Right ventricle myocardium inferior (tissue), 1 donor: ENCODE measurements around the gene PTPRK. TPM values are rescaled to one million over a fixed set of nuclear protein-coding genes. Genes with fewer than 3 reads are reported as not detected.

Source experiments
- ATAC-seq: fragments of 200-7000 bp; cut with Tn5 transposase; one replicate; pipeline ENCODE4 v1.9.1; 2020; ENCODE audit warnings: mild to moderate bottlenecking, moderate library complexity
- DNase-seq: peaks from one replicate; pipeline ENCODE4 v3.0.0; 2021; ENCODE audit errors: missing footprints
- intact Hi-C: fragments of 100-400 bp; cut with DNase I; formaldehyde crosslinking; loops from one replicate; pipeline ENCODE4 v1.11.0; 2022
- total RNA-seq: library from RNA; stranded (reverse); fragmentation: NEBNext Ultra II Directional; extraction: Animal tissue kit (Norgen Biotek cat#: 25700); gene quantifications from one replicate; pipeline ENCODE4 v1.2.1, GENCODE V29; 2021
- donor health status: DM: no; HTN: yes; CAD: no; lungs with severe emphysema.

Gene PTPRK
- total RNA-seq, 1 donor from 2014 or later, result 30.1 TPM

DNA sequence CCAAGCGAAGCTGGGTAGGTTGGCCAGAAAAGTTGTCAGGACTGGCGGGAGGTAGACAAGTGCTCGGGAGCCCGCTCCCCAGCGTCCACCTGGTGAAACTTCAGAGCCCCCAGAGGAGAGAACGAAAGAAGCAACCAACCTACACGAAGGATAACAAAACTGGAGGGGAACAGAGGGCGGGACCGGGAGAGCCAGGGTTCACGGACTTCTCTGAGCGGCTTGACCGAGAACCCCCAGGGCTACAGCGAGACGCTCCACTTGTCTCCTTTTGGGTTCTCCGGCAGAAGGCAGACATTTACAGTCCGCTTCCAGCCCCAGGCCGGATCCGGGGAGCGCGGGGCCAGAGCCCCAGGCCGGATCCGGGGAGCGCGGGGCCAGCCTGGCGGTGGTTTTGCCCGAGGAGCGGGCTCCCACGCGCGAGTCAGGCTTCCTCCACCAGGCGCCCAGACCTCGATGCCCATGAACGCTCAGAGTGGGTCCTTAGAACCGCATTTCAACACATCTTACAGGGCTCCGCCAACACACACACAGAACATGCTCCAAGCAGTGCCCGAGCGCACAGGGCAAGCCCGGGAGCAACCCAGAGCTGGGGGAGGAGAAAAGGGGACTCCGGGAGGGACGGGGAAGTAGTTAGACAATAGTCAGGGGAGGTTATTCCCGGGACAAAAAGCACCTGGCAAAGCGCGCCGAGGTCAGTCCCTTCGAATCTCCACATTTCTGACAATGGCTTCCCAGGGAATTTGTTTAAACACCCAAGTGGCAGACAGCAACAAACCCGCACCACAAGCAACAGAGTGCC lies 1.1 kb downstream of the PTPRK start:
- intact Hi-C loops, result loop anchor here (2.0 to 5.0 kb wide), 3 partner anchors 97 to 453 kb away; no protein-coding TSS in a partner anchor

DNA sequence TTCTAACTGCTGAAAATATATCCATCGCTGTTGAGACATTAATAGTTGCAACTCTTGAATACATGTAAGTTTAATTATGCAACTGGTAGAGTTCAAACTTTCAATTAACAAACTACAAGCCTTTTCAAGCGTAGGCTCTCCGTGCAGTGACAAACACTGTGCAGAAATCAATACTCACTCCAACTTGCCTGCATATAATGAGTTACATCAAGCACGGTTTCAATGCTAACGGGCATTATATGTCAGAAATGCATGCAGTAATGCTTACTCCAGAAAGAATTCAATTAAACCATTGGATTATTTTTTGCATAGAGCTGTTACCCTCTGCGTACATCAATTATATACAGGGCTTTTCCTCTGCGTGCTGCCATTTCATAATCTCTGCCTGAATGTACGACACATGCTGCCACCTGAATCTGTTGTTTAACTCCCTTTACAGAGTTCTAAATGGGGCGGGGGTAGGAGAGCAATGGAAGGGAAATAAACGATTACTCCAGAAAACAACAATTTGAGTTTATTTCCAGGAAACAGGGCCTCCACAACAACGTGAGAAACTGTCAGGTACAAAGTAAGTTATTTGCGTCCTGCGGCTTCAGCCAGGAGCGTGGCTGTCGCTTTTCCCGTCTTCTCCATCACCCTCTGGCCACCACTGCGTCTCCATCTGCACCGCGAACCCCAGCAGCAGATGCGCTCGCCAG lies 1.8 kb downstream of the PTPRK start:
- DNase-seq, result peak; percentile 65
- ATAC-seq, result no peak
- intact Hi-C loops, result loop anchor here (2.0 to 5.0 kb wide), 3 partner anchors 96 to 452 kb away; no protein-coding TSS in a partner anchor

More for the DNA sequence above, 1.1 kb downstream of the PTPRK start:
- DNase-seq (peak; percentile 64), ATAC-seq (peak; percentile 53)

DNA sequence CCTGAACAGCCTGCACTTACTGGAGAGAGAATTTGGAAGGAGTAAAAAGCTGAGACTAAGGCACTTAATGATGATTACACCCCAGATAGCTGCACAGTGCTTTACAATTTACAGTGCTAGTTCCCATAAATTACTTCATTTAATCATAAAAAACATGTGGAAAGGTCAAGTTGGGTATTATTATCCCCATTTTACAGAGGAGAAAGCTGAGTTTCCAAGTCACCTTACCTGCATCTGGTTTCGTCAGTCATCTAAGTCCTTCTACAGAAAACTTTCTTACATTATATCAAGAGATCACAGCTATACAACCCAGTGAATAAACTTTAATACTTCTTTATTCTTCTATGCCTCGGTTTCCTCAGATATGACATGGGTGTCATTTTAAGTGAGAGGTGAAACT lies 3.3 kb downstream of the PTPRK start:
- intact Hi-C loops, result loop anchor here (5.0 kb wide), 2 partner anchors 95 to 405 kb away; no protein-coding TSS in a partner anchor

DNA sequence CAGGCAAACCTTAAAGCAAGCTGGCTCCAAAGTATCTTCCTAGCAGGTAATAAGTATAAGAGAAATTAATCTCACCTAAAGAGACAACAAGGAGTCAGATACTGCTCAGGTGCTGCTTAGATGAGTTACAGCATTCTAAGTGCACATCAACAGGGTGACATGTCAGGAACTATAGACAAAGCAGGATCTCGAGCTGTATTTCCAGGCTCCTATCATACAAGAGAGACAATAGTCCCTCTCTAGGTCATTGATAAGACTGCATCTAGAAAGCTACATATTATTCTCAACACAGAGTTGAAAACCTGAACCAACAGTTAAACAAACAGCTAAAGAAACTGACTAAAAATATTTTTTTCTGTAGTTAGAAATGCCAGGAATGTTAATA lies 3.9 kb downstream of the PTPRK start:
- DNase-seq (no peak), ATAC-seq (no peak)
- intact Hi-C loops, result loop anchor here (5.0 kb wide), 2 partner anchors 94 to 404 kb away; no protein-coding TSS in a partner anchor

More for the DNA sequence above, 3.3 kb downstream of the PTPRK start:
- DNase-seq (no peak), ATAC-seq (no peak)

DNA sequence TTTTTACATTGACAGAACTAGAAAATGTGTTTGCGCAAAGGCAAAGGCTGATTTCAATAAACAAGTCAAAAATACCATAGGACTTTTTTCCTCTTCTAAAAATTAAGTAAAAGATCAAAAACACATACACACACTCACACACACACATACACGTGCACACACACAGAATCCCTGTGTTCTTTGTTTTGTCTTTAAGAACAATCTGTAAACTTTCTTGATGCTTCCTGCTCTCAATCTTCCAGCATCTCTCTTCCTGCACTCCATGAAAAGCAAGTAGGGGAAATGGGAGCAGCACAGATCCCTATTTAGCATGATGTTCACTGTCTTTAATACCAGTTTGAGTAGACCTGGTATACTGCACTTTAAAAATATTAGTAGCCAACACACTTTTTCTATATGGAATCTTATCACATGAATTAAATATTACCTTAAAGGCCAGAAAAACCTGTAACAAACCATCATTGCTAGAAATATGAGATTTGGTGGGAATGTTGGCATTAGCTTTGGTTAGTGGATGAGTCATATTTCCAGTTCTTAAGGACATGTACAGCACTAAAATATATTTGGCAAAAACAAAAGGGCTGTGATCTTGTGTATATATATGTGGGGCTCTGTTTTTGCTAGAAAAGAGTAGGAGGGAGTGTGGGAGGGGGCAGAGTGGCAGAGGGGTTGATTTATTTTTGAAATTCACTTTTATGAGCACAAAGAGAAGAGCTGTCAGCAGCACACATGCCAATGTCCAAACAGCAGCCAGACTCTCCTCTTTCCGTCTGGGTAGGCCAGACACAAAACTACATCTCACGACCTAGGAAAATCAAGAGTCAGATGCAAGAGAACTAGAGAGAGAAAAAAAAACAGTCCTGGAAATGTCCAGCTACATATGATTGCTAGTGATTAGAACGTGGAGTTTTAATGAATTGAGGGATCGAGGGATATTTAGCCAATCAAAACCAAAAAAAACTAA lies 4.6 kb downstream of the PTPRK start:
- no peak for ATAC-seq
- DNase-seq, result no peak
- intact Hi-C loops, result loop anchor here (5.0 kb wide), 2 partner anchors 94 to 404 kb away; no protein-coding TSS in a partner anchor

DNA sequence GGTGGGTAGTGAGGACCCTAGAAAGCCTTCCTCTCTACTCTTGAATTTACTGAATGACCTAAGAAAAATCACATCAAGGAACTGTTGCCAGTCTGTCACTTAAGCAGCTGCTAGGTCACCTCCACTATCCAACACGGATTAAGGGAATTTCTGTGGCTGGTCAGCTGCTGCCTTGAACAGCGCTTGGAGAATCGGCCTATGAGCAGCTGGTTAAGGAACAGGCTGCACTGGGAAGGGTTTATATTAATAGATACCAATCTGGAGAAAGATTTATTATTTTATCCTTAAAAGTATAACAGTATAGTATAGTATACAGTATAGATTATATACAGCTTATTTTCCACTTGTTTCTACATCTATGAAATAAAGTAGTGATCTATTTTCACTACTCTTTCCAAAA lies 6.5 kb downstream of the PTPRK start:
- DNase-seq (no peak), ATAC-seq (no peak)
- intact Hi-C loops, result no loop called here

DNA sequence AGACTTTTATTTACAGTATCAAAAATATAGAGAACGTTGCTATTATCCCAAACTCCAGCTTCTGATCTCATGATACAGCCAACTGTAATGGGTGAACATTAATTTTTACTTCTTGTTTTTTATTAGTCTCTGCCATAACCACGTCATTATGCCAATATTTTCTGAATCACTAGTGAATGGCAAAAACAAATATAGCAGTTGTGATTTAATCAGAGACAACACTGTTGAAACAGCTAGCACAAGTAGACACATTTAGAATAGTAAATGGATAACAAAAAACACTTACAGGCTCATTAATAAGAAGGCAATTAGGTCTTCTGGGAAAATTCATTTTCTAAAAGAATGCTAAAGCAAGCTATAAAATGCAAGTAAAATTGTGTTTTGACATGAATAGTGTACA lies 8.1 kb downstream of the PTPRK start:
- intact Hi-C loops, result no loop called here
- DNase-seq, result no peak
- ATAC-seq, result no peak

DNA sequence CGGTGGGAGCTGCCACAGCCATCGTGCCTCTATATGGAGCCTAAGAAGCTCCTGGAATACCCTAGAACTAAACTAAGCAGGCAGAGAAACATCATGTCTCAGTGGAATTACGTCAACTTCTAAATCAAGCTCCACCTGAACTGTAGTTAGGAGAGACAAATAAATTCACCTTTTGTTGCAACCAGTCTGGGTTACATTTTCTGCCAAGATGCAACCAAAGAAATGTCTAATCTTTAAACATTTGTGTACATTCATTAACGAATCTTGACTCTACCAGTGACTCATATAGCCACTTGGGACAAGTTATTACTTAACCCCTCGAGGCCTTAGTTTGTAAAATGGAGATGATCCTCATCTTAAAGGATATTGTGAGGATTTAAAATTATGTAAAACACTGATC lies 8.9 kb downstream of the PTPRK start:
- intact Hi-C loops, result no loop called here
- no peak for ATAC-seq

DNA sequence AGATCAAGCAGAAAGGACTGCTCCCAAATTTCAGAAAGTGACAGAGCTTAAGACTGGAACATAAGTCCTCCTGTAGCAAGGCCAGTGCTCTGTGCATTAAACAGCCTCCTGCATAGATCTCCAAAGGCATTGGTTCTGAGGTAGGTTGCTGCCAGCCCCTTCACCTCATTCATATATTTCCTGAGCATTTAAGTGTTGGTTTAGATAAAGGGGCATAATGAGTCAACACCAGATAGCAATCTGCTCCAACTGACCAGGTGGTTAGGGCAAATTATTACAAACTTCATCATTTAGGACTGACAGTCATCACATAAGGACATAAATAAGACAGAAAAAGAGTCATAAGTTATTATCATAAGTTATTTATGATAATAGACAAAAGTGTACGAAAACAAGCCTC lies 10.7 kb downstream of the PTPRK start:
- DNase-seq (no peak), ATAC-seq (no peak)
- intact Hi-C loops, result no loop called here

More for the DNA sequence above, 8.9 kb downstream of the PTPRK start:
- no peak for DNase-seq

DNA sequence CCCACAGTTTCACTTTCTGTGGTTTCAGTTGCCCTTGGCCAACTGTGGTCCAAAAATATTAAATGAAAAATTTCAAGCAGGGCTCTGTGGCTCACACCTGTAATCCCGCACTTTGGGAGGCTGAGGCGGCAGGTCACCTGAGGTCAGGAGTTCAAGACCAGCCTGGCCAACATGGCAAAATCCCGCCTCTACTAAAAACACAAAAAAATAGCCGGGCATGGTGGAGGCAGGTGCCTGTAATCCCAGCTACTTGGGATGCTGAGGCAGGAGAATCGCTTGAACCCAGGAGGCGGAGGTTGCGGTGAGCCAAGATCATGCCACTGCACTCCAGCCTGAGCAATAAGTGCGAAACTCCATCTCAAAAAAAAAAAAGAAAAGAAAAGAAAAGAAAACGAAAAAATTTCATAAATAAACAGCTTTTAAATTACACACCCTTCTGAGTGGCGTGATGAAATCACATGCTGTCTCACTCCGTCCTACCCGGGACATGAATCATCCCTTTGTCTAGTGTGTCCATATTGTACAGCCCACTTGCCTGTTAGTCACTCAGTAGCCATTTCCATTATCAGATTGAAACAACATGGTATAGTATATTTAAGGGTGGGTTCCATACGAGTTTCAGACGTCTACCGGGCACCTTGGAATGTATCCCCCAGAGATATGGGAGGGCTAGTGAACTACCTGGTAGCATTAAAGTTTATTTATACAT lies 11.7 kb downstream of the PTPRK start:
- DNase-seq (no peak), ATAC-seq (no peak)
- intact Hi-C loops, result no loop called here

DNA sequence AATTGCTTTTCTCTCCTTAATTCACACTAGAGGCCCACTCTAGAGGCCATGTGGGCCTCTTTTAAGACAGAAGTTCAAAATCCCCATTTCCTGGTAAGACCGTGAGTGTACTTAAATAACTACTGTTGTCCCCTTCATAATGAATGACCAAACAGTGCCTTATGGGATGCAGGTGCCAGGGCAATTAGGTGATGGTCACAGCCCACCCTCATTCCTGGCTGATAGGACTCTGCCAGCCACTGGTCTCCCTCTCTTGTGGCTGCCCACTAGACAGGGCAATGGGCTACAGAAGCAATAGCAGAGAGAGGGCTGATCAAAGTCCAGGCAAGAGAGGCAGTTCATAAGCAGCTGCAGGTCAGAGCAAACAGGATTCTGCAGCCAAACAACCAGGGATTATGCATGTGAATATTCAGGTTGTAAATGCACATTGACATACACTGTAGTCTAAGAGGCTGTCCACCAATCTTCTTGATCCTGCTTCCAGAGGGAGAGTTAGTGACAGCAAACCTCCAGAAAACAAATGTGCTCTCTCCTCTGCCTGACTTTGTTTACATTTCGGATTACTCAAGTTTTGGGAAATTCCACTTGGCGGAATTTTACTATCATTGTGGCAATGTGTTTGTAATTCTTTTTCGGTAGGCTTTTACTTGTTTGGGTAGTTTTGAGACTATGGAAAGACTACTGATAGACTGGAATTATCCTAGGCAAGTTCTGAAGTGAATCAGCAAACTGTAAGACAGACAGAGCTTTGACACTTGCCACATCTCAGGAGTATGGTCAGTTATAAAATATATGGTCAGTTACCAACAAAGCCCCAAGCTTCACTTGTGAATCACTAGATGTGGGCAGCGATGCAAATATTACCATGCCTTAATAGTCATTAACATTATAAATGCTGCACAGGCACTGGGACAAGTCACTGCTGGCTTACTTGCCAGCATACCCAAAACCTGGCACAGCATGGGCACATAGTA lies 12.8 kb downstream of the PTPRK start:
- intact Hi-C loops, result no loop called here
- ATAC-seq (no peak), DNase-seq (no peak)

DNA sequence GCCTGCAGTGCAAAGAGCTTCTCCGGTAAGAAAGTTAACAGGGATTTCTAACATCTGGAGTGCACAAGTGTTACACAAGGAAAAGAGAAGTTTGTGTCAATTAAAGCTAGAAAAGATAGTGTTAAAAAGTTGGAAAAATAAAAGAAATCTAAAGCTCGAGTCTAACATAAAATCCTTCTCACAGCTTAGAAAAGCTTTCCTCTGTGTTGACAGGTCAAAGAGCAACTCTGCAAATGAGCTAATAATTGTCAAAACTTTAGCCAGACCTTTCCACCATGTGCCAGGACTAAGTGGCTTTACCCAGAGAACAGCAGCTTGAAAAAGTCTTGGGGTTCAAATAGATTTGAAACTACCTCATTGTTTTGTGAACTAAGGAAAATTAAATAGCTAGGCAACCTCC lies 14.8 kb downstream of the PTPRK start:
- DNase-seq (no peak), ATAC-seq (no peak)
- intact Hi-C loops, result no loop called here

DNA sequence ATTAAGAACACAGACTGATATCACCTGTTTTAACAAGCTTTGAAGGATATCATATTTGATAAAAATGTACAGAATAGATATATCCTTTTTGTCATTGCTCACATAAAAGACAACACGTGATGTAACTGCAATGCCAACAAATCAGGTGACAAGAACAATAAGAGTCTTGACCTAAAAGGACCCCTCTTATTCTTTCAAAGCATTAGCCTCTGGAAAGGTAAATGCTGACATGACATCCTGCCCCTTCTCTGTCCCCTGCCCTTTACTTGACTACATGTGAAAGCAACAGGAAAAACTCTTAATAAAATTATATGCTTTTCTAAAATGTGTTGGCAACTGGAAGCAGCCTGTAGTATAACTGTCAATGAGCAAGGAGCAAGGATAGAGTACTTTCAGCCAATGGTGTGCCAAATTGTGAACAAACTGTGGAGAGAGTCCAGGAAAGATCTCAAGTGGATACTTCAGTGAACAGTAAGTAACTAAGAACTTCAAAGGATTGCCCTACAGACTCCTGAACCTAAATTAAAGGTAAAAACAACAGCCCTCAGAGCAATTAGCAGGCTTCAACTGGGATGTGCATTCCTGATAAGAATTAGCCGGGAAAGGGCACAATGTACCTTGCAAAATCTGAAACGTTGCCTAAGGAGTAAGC lies 16.3 kb downstream of the PTPRK start:
- intact Hi-C loops, result no loop called here
- DNase-seq, result no peak
- peak; percentile 61 for ATAC-seq

DNA sequence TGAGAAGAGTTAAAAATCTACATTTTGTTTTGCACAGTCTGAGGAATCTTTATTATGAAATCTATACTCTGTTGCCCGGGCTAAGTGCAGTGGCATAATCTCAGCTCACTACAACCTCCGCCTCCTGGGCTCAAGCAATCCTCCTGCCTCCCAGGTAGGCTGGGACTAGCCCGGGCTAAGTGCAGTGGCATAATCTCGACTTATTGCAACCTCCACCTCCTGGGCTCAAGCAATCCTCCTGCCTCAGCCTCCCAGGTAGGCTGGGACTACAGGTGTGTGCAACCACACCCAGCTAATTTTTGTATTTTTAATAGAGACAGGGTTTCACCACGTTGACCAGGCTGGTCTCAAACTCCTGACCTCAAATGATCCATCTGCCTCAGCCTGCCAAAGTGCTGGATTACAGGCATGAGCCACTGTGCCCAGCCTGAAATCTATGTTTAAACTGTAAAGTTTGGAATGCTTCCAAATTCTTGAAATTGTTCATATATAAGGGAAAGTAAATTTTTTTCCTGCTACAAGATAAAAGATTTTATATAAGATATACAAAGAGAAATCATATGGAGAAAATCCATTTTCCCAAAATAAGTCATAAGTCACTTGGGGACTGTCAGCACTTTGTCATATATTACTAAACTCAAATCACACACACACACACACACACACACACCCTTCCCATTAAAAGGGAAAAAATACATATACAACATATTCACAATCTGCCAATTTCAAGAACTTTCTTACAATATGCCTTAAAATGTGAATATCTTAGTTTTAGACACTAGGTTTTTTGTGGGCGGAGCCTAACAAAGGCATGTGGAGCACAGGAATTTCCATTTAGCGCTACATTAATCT lies 19.4 kb downstream of the PTPRK start:
- intact Hi-C loops, result no loop called here
- DNase-seq (no peak), ATAC-seq (no peak)

DNA sequence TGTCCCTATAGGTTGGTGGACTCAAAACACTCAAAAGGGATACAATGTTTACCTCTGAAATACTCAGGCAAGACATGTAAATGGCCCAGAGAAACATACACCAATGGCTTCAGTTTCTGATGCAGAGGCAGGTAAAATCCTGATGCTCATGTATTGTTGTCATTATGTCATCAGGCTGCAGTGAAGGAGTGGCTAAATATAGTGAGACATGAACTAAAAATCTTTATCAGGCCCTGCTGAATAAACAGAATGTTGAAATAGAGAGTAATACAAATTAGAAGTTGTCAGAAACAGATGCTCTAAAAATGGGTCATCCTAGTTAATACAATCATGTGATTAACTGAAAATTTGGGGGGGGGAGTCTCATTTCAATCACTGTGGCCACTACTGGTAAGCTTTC lies 20.4 kb downstream of the PTPRK start:
- peak; percentile 18 for ATAC-seq
- intact Hi-C loops, result no loop called here

More for the DNA sequence above, 20.4 kb downstream of the PTPRK start:
- no peak for DNase-seq
